AG09309 (cell line): ENCODE measurements around the gene SMARCA2.
A peak's percentile ranks its signal among the peaks of the same experiment; 100 is the strongest.

Experiments used
- DNase-seq: peaks from one replicate; pipeline ENCODE4 v3.0.0-alpha.2; 2010; ENCODE audit warnings: low read depth
- H3K4me3 ChIP-seq: 2 replicates; pipeline ENCODE4 v1.5.1; 2011; ENCODE audit warnings: mild to moderate bottlenecking, low read depth, low read length, moderate library complexity; ENCODE audit not compliant: control insufficient read depth
- TF ChIP-seq, protein P1 (sequence below): IDR thresholded peaks from 2 replicates; pipeline ENCODE4 v1.5.1; 2011; ENCODE audit warnings: mild to moderate bottlenecking, low read depth, low read length, inconsistent platforms; ENCODE audit not compliant: insufficient read depth, control insufficient read depth; ENCODE audit errors: missing control alignments

Gene SMARCA2

DNA sequence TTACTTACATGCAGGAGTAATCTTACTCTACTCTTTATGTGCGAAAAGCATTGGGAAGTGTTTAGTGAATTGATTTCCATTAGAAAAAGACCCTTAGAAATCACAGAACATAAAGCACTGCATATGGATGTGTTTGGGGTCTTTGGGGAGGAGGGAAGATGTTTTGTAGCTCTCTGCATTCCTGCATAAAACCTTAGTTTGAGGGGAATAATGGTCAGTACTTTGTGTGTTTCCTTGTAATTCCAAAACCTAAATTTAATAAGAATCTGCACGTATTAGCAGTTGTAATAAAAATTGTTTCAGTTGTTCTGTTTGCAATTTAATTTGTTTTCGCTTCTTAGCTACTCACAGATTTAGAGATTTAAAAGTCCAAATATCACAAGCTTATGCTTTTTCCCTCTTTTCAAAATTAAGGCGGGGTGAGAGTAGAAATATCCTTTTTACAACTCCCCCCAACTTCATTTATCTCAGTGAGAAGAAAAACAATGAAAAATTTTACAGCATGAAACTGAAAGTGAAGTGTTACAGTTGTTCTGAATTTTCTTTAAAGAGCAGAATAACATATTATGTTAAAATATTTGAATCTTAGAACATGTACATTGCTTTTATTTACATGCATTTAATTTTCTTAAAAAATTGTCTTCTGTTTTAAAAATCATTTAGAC, 143.8 kb downstream of the SMARCA2 start:
- H3K4me3 ChIP-seq = peak overlapping the region; percentile 41
- TF ChIP-seq, protein P1, sequence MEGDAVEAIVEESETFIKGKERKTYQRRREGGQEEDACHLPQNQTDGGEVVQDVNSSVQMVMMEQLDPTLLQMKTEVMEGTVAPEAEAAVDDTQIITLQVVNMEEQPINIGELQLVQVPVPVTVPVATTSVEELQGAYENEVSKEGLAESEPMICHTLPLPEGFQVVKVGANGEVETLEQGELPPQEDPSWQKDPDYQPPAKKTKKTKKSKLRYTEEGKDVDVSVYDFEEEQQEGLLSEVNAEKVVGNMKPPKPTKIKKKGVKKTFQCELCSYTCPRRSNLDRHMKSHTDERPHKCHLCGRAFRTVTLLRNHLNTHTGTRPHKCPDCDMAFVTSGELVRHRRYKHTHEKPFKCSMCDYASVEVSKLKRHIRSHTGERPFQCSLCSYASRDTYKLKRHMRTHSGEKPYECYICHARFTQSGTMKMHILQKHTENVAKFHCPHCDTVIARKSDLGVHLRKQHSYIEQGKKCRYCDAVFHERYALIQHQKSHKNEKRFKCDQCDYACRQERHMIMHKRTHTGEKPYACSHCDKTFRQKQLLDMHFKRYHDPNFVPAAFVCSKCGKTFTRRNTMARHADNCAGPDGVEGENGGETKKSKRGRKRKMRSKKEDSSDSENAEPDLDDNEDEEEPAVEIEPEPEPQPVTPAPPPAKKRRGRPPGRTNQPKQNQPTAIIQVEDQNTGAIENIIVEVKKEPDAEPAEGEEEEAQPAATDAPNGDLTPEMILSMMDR = no peak
- no peak for DNase-seq

DNA sequence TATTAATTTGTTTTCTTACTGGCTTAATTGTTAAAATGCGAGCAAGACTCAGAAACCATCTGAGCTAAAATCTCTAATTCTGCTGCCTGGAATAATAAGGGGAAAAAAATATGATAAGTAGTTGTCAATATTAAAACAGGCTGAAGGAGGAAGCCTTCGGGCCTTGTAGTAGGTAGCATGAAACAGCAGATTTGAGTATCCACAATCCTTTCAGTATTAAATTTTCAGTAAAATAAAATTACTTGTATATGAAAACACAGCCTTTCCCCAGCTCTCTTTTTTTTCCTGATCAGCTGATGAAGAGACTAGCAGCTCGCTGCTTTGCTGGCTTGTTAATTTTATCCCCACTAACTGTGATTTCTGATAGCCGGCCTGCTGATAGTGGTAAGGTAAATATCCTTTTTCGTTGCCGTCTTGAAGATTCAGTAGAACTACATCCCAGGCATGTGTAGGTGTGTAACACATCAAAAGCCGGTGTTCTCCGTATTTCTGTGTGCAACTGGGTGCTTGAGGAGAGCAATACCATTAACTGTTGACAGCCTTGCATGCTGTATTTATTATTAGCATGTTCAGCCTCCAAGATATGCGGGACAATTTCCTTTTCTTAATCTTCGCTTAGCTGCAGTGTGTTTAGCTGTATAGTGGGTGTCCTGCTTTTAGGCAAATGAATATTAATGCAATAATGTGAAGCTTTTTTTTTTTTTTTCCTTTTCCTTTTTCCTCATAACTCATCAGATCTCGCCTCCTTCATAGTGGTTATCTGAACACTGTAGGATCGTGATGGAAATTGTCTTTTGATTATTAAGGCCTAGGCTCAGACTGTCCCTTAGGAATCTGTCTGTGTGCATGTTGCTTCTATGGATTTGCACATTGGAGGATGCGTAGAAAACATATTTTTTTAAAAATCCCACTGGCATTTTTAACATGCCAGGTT, 144.6 kb downstream of the SMARCA2 start:
- TF ChIP-seq, protein P1 = no peak
- DNase-seq = no peak
- peak overlapping the region; percentile 15 for H3K4me3 ChIP-seq

DNA sequence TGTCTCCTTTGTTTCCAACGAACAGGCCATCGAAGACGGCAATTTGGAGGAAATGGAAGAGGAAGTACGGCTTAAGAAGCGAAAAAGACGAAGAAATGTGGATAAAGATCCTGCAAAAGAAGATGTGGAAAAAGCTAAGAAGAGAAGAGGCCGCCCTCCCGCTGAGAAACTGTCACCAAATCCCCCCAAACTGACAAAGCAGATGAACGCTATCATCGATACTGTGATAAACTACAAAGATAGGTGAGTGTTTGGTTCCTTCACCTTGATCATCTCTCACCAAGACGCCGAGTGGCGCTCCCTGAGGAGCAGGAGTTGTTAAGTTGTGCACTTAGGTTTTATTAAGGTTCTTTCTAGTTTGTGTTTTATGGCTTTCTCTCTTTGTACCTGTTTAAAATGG, 146.5 kb downstream of the SMARCA2 start:
- TF ChIP-seq, protein P1 = no peak
- no peak for DNase-seq
- H3K4me3 ChIP-seq = no peak overlapping the region

DNA sequence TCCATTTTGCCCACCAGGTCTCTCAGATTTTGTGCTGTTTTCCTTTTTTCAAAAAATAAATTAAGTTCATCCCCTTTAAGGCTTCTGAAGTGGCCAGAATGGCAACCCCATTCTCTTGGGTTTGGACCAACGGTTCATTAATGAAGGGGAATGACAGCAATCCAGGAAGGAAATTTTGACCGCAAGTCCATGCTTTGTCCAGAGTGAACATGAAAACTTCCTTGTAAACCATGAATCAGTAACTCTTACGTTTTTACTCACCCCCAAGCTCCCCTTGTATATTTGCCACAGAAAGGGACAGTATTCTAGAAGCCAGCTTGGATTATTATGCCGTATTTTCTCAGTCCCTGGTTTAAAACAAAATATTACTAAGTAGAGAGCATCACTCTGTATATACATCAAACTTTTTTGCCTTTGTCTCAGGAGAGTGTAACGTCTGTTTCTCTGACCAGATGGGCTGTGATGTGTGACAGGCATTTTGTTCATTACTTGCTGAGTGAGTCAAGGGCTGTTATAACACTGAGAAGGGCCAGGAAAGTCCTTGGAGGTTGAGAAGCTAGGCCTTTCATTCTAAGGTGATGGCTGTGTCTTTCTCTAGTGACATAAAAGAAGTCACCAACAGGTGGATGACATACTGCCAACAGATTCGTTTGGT, 148.2 kb downstream of the SMARCA2 start:
- TF ChIP-seq, protein P1 = no peak
- peak; percentile 62 for DNase-seq
- no peak overlapping the region for H3K4me3 ChIP-seq

DNA sequence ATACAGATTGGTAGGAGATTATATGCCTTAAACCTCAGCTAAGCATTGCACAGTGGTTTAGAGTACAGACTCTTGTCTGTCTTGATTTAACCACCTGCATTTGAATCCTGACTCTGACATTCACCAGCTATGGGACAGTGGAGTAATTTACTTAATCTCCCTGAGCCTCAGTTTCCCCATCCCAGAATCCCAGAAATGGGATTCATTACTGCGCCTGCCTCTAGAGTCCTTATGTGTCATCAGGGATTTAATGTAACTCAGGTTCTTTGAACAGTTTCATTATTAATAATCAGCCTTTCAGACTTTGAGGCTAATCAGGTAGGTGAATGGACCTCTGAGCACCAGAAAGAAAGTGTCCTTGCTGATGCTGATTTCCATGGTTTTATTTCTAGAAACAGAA, 149.1 kb downstream of the SMARCA2 start:
- no peak for DNase-seq
- no peak overlapping the region for H3K4me3 ChIP-seq
- TF ChIP-seq, protein P1 = no peak

DNA sequence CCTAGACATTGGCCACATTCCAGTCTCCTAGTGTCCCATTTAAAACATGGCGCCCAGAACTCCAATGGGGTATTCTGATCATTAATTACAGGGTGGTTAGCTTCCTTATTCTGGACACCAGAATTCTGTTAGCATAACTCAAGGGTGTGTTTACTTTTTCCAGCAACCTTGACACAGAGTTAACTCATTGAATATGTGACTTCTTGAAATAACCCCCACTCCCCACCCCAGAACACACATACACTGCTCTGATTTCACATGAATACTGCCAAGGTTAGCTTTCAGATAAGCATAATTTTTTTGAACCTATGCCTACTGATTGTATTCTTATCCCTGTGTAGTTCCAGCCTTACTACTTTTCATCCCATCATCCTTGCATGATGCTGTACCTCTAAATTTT, 151.1 kb downstream of the SMARCA2 start:
- TF ChIP-seq, protein P1 = no peak
- DNase-seq = no peak
- H3K4me3 ChIP-seq = no peak overlapping the region
